SK-N-SH (cell line): ENCODE data around the gene ID2.

Source experiments
- CTCF ChIP-seq: fragments of 200-600 bp; sonication (generic); IDR thresholded peaks from 2 replicates; pipeline ENCODE4 v1.6.1; 2017; ENCODE audit warnings: antibody characterized with exemption, mild to moderate bottlenecking, moderate library complexity
- EP300 ChIP-seq, 2 experiments: IDR thresholded peaks; 2 replicates each; pipeline versions ENCODE4 v1.4.0 to v1.6.1; 2012; ENCODE audit warnings: borderline replicate concordance in 1 of 2, low read depth in 1 of 2, low read length in 1 of 2
- FOXM1 ChIP-seq: IDR thresholded peaks from 2 replicates; pipeline ENCODE4 v1.4.0; 2012; ENCODE audit warnings: low read depth, mild to moderate bottlenecking
- POLR2AphosphoS5 ChIP-seq: IDR thresholded peaks from 2 replicates; pipeline ENCODE4 v1.6.1; 2012; ENCODE audit warnings: low read depth, low read length
- RFX5 ChIP-seq: IDR thresholded peaks from 2 replicates; pipeline ENCODE4 v1.6.1; 2012; ENCODE audit warnings: mild to moderate bottlenecking, improper control_type of control experiment, low read length
- TAF1 ChIP-seq: IDR thresholded peaks from 2 replicates; pipeline ENCODE4 v1.6.1; 2012; ENCODE audit warnings: low read depth, mild to moderate bottlenecking, low read length, moderate library complexity, borderline replicate concordance
- TCF12 ChIP-seq: IDR thresholded peaks from 2 replicates; pipeline ENCODE4 v1.4.0; 2012
- USF2 ChIP-seq: fragments of 150-350 bp; IDR thresholded peaks from 2 replicates; pipeline ENCODE4 v1.6.1; 2017; ENCODE audit warnings: antibody characterized with exemption, low read length, low read depth, borderline replicate concordance

GRCh38 chr2:8646731-8647461 is 35.0 kb upstream of the ID2 start:
- no peak for TF ChIP-seq USF2
- no peak for TF ChIP-seq CTCF
- TF ChIP-seq FOXM1, result no peak
- TF ChIP-seq TCF12, result no peak
- no peak for TF ChIP-seq RFX5
- TF ChIP-seq EP300 (IDR thresholded peaks at IDR 0.05; ENCODE audit: borderline replicate concordance in 1 of 2, low read depth in 1 of 2, low read length in 1 of 2), result no peak
- no peak for TF ChIP-seq POLR2AphosphoS5
- no peak for TF ChIP-seq TAF1
